Tongue (tissue), 2 donors: ENCODE measurements around the gene PIGR. TPM values are rescaled to one million over a fixed set of nuclear protein-coding genes. Genes with fewer than 3 reads are reported as not detected.

Source experiments
- DNase-seq: peaks from one replicate; pipeline ENCODE4 v3.0.0-alpha.2; 2015
- total RNA-seq: library from RNA; depleted of rRNA; stranded (reverse); fragments of >200 nt; gene quantifications from one replicate; pipeline ENCODE4 v1.2.3, GENCODE V29; 2014

Gene PIGR
- 4.2 TPM for total RNA-seq

GRCh38 chr1:206946261-206946660 lies at the start of gene PIGR:
PIGR (minus strand) TSS chr1:206946466; CDS start chr1:206940531, 5,935 bp downstream.
- no peak for DNase-seq

GRCh38 chr1:206992790-206993189 lies 46.5 kb upstream of the PIGR start:
- no peak for DNase-seq

GRCh38 chr1:206987873-206988272 lies 41.6 kb upstream of the PIGR start:
- DNase-seq = no peak

GRCh38 chr1:206986885-206987284 lies 40.6 kb upstream of the PIGR start:
- DNase-seq = no peak

- DNase-seq = no peak
Measured at GRCh38 chr1:206986402-206986801, 40.1 kb upstream of the PIGR start.

GRCh38 chr1:206985162-206985749 lies 39.0 kb upstream of the PIGR start:
- DNase-seq = no peak

GRCh38 chr1:206982216-206982615 lies 36.0 kb upstream of the PIGR start:
- peak; percentile 74 for DNase-seq

GRCh38 chr1:206979379-206980043 lies 33.2 kb upstream of the PIGR start:
- no peak for DNase-seq

- DNase-seq = no peak
Measured at GRCh38 chr1:206978259-206978658, 32.0 kb upstream of the PIGR start.

- DNase-seq = no peak
Measured at GRCh38 chr1:206975306-206975705, 29.0 kb upstream of the PIGR start.

GRCh38 chr1:206974140-206974539 lies 27.9 kb upstream of the PIGR start:
- no peak for DNase-seq

GRCh38 chr1:206972728-206973127 lies 26.5 kb upstream of the PIGR start:
- DNase-seq = no peak

- no peak for DNase-seq
Measured at GRCh38 chr1:206971029-206971655, 24.9 kb upstream of the PIGR start.

GRCh38 chr1:206970446-206970845 lies 24.2 kb upstream of the PIGR start, which contains the start of gene FCAMR:
FCAMR (minus strand) TSS chr1:206970460; CDS start chr1:206970125, 335 bp downstream.
- no peak for DNase-seq

GRCh38 chr1:206969090-206969489 lies 22.8 kb upstream of the PIGR start:
- no peak for DNase-seq

- DNase-seq = no peak
Measured at GRCh38 chr1:206967096-206967849, 21.0 kb upstream of the PIGR start.

- no peak for DNase-seq
Measured at GRCh38 chr1:206965781-206966180, 19.5 kb upstream of the PIGR start.

GRCh38 chr1:206963740-206964139 lies 17.5 kb upstream of the PIGR start:
- no peak for DNase-seq

GRCh38 chr1:206963119-206963712 lies 16.9 kb upstream of the PIGR start:
- no peak for DNase-seq

GRCh38 chr1:206962272-206962671 lies 16.0 kb upstream of the PIGR start:
- DNase-seq = no peak

- no peak for DNase-seq
Measured at GRCh38 chr1:206961668-206962067, 15.4 kb upstream of the PIGR start.

GRCh38 chr1:206960676-206961386 lies 14.6 kb upstream of the PIGR start:
- DNase-seq = no peak
